ENCODE data around the gene SLC25A1.
"Not testable (repeated sequence)": the region's sequence is repeated elsewhere in the genome, so short reads cannot be mapped to it uniquely, and the experiment has no call there.

The SLC25A1 gene

GRCh38 chr22:19168088-19168890, 10.2 kb downstream of the SLC25A1 start:
- in situ Hi-C loops (cut with MboI; ENCODE audit: low sequenced_read_pairs) = no loop called here

DNA sequence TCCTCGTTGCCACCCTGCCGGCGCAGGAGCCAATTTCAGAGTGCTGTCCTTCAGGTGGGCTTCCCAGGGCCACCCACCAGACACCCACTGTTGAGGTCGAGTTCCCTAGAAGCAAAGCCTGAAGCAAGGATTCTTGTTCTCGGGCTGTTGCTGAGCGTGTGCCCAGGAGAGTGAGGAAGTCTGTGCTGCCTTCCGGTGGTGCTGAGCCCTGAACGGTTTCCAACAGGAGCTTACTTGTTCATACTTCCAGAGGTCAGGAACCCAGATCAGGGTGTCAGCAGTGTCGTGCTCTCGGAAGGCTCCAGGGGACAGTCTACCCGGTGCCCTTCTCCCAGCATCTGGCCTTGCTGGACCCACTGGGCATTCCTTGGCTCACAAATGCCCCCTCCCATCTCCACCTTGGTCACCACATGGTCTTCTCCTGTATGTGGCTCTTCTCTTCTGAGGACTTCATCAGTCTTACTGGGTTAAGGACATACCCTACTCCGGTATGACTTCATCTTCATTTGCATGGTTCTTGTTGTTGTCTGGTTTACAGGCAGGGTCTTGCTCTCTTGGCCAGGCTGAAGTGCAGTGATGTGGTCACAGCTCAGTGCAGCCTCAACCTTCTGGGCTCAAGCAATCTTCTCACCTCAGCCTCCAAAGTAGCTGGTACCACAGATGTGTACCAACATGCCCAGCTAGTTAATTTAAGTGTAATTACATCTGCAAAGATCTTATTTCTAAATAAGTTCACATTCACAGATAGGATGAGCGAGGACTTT, 11.2 kb downstream of the SLC25A1 start:
- in situ Hi-C loops (cut with MboI; ENCODE audit: low sequenced_read_pairs) = no loop called here

- in situ Hi-C loops (cut with MboI; ENCODE audit: low sequenced_read_pairs) = no loop called here
Measured at GRCh38 chr22:19166421-19166820, 12.1 kb downstream of the SLC25A1 start.

GRCh38 chr22:19164425-19164824, 14.1 kb downstream of the SLC25A1 start:
- in situ Hi-C loops (cut with MboI; ENCODE audit: low sequenced_read_pairs) = no loop called here

DNA sequence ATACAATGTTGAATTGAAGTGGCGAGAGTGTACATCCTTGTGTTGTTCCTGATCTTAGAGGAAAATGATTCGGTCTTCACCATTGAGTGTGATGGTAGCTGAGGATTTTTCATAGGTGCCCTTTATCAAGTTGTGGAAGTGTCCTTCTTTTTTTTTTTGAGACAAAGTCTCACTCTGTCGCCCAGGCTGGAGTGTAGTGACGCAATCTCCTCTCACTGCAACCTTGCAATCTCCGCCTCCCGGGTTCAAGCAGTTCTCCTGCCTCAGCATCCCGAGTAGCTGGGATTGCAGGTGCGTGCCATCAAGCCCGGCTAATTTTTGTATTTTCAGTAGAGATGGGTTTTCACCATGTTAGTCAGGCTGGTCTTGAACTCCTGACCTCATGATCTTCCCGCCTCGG, 19.9 kb downstream of the SLC25A1 start:
- in situ Hi-C loops (cut with MboI; ENCODE audit: low sequenced_read_pairs) = not testable (repeated sequence)

GRCh38 chr22:19156109-19156508, 22.4 kb downstream of the SLC25A1 start:
- in situ Hi-C loops (cut with MboI; ENCODE audit: low sequenced_read_pairs) = not testable (repeated sequence)

DNA sequence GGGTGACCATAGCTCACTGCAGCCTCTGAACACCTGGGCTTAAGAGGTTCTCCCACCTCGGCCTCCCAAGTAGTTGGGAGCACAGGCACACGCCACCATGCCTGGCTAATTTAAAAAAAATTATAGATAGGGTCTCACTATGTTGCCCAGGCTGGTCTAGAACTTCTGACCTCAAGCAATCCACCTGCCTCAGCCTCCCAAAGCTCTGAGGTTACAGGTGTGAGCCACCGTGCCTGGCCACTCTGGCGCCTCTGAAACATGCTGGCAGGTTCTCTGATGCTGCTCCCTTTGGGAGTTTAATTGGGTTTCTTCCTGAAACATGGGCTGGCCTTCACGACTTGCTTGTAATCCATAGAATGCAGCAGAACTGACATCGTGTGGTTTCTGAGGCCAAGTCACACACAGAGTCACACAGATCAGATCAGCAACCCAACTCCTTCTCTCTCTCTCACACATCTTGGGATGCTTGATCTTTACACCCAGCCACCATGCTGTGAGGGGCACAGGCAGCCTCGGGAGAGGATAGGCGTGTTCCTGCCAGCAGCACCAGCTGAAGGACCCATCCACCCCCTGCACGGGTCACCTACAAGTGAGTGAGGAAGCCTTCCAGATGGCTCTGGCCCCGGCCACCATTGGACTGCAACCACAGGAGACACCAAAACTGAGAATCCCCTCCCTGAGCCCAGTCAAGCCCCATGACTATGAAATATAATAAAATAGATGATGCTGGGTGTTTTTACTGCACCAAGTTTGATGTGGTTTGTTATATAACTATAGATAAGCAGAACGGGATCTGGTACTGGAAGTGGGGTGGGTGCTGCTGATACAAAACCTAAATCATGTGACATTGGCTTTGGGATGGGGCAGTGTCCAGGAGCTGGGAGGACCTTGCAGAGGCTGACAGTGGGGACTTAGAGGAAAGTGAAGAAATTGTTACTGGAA, 25.3 kb downstream of the SLC25A1 start:
- in situ Hi-C loops (cut with MboI; ENCODE audit: low sequenced_read_pairs) = no loop called here

GRCh38 chr22:19151329-19152191, 27.0 kb downstream of the SLC25A1 start:
- in situ Hi-C loops (cut with MboI; ENCODE audit: low sequenced_read_pairs) = no loop called here

GRCh38 chr22:19150482-19151328, 27.8 kb downstream of the SLC25A1 start:
- in situ Hi-C loops (cut with MboI; ENCODE audit: low sequenced_read_pairs) = no loop called here

- in situ Hi-C loops (cut with MboI; ENCODE audit: low sequenced_read_pairs) = no loop called here
Measured at GRCh38 chr22:19149991-19150390, 28.5 kb downstream of the SLC25A1 start, which contains the start of gene GSC2. Gene GSC2, minus strand, starts transcription at chr22:19150292. Its CDS starts 9 bp downstream, at chr22:19150283.

DNA sequence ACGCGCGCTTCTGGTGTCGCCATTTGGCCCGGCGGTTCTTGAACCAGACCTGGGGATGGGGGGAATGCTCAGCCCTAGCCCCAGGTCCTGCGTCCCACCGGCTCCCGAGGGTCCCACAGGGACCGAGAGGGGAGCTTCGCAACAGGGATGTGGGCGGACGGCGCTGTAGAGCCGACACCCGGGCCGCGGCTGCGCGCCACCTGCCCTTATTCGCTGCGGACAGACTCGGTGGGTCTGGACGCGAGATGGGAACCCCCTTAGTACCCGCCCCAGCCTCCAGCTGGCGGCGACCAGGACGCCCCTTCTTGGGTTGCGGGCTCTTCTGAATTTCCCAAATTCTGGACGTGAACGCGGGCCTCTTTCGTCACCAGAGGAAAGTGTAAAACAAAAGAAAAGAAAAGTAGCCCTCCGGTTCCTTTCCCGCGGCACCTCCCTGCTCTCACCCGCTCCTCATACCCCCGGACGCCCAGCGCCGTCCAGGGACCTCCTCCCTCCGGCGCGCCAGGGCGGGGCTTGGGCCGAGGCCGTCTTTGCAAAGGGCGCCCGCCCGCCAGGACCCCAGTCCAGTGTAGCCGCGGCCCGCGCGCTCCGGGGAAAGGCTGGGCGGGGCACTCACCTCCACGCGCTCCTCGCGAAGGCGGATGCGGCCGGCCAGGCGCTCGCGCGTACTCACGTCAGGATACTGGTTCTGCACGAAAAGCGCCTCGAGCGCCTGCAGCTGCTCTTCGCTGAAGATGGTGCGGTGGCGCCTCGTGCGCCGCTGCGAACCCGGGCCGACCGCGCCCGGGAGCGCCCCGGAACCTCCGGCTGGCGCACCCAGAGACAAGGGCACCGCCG, 29.3 kb downstream of the SLC25A1 start:
- in situ Hi-C loops (cut with MboI; ENCODE audit: low sequenced_read_pairs) = no loop called here

DNA sequence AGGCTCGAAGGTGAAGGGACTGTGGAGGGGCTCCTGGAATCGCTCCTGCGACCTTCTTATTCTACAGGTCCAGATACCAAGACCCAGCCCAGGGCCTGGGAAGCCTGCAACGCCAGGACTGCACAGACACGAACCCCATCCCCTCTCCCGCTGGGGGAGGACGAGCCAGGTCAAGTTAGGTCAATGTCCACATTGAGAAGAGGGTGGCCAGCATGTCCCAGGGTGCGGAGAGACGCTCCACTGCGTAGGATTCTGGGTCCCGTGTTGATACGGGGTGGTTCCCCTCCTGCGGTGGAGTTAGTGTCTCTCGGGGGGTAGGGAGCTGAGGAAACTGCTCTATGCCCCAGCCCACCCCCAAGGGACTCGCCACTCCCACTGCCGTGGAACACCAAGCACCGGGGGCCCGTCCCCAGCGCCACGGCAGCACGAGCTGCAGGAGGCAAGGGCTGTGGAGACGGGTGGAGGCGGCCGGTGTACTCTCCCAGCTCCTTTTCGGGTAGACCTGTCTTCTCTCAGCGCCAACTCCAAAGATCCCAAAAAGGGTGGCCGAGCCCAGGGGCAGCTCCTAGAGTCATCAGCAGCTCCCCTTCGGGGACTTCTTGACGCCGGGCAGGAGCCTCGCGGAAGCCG, 30.0 kb downstream of the SLC25A1 start:
- in situ Hi-C loops (cut with MboI; ENCODE audit: low sequenced_read_pairs) = no loop called here

DNA sequence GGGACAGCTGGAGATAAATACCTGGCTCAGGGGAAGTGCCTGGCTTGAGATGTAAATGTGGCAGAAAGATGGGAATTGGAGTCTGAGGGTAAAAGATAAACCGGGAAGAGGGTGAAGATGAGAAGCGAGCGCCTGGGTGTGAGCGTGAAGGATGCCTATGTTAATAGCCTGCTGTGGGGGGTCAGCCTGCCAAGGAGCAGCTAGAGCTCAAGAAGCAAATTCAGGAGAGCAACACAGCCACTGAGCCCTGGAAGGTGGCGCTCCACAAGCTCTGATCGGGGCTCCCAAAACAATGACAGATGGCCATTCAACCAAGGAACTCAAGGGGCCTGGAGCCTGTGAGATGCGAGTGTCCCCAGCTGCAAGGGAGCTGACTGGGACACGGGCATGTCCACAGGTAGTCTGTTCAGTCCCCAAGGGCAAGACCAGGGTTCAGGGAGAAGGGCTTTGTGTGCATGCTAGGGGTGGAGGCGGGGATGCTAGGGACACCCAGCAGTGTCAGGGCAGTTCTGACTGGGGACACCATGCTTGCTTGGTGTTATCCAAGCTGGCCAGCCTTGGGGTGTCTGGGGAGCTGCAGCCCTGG, 31.2 kb downstream of the SLC25A1 start:
- in situ Hi-C loops (cut with MboI; ENCODE audit: low sequenced_read_pairs) = no loop called here

DNA sequence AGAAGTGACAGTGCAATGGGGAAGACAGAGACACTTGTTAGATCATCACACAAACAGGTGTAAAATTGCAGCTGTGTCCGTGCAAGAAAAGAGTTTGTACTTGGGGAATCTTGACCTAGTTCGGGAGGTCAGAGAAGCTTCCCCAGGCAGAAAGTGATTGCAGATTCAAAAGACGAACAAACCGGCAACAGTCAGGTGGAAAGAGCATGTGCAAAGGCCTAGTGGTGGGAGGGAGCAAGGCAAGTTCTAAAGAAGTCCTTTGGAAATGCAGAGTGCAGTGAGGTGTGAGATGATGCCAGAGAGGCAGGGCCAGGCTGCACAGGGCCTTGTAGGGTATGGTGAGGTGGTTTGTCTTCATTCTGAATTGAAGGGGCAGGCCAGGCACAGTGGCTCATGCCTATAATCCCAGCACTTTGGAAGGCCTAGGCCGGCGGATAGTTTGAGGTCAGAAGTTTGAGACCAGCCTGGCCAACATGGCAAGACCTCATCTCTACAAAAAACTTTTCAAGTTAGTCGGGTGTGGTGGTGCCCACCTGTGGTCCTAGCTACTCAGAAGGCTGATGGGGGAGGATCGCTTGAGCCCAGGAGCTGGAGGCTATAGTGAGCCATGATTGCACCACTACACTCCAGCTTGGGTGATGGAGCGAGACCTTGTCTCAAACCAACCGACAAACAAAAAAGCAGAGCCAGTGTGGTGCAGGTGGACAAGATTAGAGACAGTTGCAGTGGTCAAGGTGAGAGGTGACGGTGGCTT, 32.1 kb downstream of the SLC25A1 start:
- in situ Hi-C loops (cut with MboI; ENCODE audit: low sequenced_read_pairs) = no loop called here

- in situ Hi-C loops (cut with MboI; ENCODE audit: low sequenced_read_pairs) = no loop called here
Measured at GRCh38 chr22:19143967-19144400, 34.6 kb downstream of the SLC25A1 start.

- in situ Hi-C loops (cut with MboI; ENCODE audit: low sequenced_read_pairs) = no loop called here
Measured at GRCh38 chr22:19143212-19143611, 35.3 kb downstream of the SLC25A1 start.

DNA sequence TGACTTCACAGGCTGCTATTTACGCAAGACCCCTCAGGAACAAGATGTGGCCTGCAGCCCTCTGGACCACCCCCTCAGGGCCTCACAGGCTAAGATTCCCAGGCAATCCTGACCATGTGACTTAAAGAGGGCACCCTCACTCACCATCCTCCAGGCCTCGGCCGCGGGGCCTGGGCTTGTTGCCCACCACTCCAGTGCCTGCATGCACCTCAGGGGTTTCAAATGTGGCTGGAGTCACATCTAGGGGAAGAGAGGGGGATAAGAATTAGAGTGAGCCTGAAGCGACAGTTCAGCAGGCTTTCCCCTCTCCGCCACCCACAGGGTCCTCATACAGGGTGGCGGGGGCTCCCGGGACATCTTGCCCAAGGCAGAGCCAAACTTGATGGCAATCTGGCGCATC, 36.1 kb downstream of the SLC25A1 start:
- in situ Hi-C loops (cut with MboI; ENCODE audit: low sequenced_read_pairs) = no loop called here

Measured in hTERT RPE-1 (cell line).